NCI-H510A treated with DMSO at 0.1 percent for 48 hours (cell line): ENCODE measurements around the gene DLD.
"Not testable (repeated sequence)": the region's sequence is repeated elsewhere in the genome, so short reads cannot be mapped to it uniquely, and the experiment has no call there.

Experiments
- DNase-seq: peaks from one replicate; lab custom pipeline; 2025; lab: John Stamatoyannopoulos, UW

Gene DLD, protein sequence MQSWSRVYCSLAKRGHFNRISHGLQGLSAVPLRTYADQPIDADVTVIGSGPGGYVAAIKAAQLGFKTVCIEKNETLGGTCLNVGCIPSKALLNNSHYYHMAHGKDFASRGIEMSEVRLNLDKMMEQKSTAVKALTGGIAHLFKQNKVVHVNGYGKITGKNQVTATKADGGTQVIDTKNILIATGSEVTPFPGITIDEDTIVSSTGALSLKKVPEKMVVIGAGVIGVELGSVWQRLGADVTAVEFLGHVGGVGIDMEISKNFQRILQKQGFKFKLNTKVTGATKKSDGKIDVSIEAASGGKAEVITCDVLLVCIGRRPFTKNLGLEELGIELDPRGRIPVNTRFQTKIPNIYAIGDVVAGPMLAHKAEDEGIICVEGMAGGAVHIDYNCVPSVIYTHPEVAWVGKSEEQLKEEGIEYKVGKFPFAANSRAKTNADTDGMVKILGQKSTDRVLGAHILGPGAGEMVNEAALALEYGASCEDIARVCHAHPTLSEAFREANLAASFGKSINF

DNA sequence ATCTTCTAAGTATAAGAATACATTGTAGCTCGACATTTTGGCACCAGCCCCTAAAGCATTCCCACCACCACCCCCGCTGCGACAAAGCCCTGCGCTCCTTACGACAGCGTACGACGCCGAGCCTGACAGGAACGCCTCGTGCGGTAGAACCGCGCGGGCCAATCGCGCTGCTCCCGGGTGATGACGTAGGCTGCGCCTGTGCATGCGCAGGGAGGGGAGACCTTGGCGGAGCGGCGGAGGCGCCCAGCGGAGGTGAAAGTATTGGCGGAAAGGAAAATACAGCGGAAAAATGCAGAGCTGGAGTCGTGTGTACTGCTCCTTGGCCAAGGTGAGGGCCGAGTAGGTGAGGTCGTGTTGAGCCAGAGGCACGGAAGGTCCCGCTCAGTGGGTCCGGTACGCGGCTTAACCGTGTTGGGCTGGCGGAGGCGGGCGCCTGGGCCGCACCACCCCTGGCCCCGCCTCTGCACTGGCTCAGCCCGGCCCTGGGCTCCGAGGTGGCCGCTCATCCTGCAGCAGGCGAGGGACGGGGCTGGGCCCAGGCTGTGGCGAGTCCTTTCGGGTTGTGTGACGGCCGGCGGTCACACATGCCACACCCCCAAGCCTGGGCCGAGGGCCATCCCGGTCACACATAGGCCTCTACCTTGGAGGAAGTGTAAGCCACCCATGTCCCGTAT, at the start of gene DLD:
TSS of gene DLD (plus strand) at position 222 of the 674 bp plus-strand sequence. CDS start at position 290, 68 bp downstream.
- DNase-seq: peak; percentile 77

DNA sequence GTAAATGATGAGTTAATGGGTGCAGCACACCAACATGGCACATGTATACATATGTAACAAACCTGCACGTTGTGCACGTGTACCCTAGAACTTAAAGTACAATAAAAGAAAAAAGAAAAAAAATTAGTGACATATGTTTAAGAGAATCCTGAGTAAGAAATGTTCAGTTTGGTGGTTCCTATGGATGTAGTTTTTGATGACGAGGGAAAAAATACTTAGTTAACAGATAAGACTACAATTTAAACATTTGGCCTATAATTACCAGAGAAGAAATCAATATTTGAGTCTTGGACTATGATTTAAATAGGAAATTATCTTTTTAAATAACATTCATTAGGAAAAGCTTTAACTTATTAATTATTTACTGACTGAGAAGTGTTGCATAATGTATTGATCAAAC, 48.8 kb upstream of the DLD start:
- no peak for DNase-seq

DNA sequence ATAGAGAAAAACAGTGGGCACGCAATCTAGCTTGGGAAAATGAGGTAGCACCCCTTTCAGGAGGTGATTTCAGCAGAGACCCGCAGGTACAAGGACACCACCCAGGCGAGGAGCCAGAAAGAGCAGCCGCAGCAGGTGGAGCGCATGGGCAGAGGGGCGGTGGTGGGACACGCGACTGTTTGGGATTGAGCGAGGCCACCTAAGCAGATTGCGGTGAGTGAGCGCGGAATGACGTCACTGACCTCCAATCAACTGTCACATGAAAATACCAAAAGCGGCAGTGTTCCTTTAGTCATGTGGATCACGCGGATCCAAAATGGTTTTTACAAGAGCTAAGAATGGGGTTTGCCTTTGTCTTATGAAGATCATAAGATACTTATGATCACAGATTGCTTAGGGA, 47.8 kb upstream of the DLD start:
- no peak for DNase-seq

DNA sequence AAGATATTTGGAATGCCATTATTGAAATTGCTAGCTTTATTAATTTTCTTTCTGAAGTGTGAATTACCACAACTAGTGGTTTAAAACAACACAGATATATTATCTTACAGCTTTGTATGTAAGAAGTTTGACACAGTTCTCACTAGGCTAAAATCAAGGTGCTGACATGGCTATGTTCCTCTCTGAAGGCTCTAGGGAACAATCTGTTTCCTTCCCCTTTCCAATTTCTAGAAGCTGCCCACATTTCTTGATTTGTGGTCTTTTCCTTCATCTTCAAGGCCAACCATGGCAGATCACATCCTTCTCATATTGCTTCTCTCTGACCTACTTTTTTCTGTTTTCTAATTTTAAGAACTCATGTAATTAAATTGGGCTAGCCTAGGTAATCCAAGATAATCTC, 44.7 kb upstream of the DLD start:
- no peak for DNase-seq

DNA sequence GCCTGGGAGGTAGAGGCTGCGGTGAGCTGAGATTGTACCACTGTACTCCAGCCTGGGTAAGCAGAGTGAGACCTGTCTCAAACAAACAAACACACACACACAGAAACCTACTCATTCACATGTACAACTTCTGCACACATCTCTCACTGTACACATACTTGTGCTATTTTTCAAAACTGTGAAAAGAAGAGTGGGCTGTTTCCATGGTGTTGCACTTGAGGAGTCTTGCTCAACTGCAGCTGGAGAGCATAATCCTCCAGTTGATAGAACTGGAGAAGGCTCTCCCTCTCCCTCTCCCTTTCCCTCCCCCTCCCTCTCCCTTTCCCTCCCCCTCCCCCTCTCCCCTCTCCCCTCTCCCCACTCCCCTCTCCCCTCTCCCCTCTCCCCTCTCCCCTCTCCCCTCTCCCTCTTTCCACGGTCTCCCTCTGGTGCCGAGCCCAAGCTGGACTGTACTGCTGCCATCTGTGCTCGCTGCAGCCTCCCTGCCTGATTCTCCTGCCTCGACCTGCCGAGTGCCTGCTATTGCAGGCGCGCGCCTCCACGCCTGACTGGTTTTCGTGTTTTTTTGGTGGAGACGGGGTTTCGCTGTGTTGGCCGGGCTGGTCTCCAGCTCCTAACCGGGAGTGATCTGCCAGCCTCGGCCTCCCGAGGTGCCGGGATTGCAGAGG, 43.7 kb upstream of the DLD start:
- DNase-seq: no peak

DNA sequence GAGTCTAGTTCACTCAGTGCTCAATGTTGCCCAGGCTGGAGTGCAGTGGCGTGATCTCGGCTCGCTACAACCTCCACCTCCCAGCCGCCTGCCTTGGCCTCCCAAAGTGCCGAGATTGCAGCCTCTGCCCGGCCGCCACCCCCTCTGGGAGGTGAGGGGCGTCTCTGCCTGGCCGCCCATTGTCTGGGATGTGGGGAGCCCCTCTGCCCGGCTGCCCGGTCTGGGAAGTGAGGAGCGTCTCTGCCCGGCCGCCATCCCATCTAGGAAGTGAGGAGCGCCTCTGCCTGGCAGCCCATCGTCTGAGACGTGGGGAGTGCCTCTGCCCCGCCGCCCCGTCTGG, 43.2 kb upstream of the DLD start:
- not testable (repeated sequence) for DNase-seq

DNA sequence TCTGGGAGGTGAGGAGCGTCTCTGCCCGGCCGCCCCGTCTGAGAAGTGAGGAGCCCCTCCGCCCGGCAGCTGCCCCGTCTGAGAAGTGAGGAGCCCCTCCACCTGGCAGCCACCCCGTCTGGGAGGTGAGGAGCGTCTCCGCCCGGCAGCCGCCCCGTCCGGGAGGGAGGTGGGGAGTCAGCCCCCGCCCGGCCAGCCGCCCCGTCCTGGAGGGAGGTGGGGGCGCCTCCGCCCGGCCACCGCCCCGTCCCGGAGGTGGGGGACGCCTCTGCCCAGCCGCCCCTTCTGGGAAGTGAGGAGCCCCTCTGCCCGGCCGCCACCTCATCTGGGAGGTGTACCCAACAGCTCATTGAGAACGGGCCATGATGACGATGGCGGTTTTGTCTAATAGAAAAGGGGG, 42.8 kb upstream of the DLD start:
- not testable (repeated sequence) for DNase-seq

DNA sequence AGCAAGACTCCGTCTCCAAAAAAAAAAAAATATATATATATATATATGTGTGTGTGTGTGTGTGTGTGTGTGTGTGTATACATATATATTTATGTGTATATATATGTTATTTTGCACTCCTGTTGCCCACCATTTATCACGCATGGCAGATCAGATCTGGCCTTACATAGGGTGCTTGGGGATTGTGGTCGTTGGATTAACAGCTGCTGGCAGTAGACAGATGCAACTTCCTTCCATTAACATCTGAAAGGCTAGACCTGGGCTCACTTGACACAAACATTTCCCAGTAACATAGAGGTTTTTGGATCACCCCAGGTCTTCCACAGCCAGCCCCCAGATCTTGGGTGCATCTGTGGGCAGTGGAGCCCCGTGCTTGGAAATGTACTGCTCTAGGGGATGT, 40.8 kb upstream of the DLD start:
- no peak for DNase-seq

DNA sequence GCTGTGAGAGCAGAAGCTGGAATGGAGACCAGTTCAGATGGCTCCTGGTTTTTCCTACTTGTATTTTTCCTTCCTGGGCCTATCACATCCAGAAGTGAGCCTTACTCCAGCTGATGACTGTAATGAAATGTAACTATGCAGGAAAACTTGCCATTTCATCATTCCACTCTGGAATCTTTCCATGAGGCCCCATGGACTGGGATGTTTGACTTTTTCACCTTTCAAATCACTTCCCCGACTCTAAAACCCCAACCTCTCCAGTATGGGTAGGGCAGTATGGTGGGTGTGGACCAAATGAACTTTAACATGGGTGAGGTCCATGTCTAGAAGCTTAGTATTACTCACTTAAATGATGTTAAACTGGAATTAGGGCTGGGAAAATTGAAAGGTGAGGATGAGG, 40.3 kb upstream of the DLD start:
- no peak for DNase-seq

DNA sequence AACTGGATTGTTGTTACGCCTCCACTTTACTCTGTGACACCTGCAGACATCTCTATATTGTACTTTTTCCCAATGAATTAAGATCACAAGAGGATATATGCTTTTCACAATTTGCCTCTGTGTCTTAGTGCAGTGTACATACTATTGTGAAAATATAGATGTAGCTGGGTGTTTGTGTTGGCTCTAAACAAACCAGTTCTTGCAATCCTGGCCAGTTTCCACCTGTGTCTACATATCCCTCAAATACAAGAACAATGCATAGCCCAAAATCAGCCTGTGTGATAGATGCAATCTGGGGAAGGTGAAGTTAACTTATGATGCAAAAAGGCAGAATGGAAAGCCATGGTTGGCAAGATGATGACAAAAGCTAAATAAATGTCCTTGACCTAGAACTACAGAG, 36.5 kb upstream of the DLD start:
- no peak for DNase-seq

DNA sequence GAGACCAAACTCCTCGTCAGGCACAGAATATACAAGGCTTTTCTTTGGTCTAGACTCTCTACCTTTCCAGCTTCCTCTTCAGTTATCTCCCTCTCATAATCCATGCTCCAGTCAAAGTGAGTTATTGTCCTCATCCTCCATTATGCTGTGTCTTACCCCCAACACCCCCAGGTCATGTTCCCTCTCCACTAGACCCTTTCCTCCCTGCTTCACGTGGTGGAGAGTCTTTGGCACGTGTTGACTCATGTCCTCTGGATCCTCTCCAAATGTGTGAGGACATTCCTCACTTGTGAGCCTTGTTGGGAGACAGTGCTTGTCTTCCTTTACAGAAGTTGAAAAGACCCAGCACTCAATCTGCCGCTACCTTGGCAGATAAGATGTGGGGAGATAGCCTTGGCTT, 36.0 kb upstream of the DLD start:
- no peak for DNase-seq

DNA sequence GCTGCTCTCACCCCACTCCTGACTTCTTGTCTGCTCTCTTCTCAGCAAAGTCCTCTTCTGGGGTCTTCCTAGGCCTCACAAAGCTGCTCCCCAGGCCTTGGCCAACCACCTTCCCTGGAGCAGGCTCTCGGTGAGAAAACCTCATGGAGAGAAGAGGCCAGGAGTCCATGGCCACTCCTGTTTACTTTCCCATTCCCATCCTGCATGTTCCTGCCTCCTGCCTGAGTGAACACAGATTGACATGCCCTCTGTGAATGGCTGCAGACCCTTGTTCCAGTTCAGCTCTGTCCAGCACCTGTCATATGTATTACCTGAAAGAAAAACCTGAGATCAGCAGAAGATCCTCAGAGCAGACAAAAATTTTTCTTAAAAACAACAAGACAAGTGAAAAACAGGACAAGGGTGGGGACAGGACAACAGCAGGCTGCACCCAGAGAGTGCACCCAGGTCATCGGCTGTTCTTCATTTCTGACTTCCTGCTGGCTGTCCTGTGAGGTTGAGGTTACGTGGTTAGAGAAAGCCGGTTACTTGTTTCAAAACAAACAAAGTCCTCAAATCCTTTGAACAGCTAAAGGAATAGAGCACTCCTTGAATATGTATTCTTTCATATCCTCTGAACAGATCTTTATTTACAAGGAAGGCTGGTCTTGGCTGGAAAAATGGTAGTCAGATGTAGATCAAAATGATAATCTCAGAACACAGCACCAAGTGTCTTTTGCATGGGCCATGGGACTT, 34.0 kb upstream of the DLD start:
- no peak for DNase-seq

DNA sequence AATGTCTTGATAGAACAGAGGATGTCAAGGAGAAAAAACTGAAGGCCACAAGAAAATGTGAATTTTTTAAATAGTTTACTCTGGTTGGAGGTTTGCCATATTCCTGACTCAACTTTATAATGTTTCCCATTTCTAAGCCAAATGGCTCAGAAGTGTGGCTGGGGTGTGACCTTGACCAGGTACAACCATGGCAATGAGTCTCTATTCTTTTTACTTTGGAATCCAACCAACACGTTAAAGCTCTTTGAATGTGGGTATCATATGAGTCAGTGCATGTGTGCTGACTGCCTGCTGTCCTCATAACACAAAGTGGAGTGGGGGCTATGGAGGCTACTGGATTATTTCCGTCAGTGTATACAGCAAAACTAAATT, 33.5 kb upstream of the DLD start:
- no peak for DNase-seq

DNA sequence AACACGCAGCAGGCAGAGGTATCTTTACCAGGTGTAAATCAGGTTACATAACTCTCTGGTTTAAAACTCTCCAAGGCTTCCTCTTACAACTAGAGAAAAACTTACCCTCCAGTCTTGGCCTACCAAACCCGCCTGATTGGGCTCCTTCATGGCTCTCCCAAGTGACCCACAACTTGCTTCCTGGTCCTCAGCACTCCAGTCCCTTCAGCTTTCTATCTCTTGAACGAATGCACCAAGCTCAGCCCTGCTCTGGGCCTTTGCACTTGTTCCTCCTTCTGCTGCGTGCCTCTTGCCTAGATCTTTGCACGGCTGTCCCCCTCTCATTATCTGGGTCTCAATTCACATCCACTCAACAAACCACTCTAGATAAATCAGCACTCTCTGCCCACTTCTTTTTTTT, 32.7 kb upstream of the DLD start:
- DNase-seq: no peak

DNA sequence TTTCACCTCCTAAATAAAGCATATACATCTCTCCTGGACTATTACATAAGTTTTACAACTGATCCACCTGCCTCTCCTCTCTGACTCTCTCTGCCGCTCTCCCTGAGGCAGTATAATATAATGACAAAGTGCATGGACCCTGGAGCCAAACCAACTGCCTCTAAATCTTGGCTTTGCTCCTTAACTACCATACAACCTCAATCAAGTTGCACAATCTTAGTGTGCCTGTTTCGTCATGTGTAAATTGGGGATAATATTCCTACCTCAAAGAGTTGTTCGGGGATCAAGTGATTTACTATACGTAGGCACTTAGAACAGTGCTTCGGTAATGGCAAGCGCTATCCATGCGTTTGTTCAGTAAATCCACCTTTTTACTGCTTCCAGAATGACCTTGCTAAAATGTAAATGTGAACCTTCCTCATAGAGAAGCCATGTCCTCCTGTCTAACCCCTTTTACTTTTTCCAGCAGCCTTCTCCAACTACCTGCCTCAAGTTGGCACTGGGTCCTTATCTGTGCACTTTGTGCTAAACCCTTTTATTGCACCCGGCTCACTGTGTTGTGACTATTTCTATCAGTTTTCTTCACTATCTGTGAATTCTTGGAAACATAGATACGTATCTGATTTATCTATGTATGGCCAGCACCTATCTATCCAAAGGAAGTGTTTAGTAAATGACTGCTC, 30.6 kb upstream of the DLD start:
- no peak for DNase-seq

DNA sequence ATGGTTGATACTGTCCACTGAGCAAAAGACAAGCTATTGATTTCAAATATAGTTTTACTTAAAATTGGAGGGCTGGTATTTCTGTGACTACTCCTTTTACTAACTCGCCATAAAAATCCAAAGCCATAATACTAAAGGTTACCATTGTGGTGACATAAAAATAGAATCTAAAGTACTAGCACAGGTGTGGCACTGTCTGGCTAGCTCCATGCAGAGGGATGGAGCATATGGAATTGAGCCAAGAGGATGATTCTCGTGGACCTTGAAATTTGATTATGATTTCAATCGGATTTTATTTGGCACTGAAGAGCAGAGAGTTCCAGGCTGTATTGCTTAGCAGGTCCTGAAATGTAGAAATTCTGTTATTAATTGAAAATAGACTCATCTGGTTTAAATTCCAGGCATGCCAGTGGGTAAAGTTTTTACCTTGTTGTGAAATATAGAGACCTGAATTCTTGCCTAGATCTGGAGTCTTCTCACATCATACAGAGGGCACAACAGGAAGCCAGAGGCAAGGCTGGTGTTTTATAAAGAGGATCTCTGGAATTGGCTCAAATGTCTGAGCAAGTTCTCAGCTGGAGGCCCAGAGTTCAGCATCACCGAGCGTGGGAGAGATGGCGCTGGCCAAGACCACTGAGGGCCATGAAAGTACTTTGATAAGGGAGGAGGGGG, 29.9 kb upstream of the DLD start:
- DNase-seq: no peak

DNA sequence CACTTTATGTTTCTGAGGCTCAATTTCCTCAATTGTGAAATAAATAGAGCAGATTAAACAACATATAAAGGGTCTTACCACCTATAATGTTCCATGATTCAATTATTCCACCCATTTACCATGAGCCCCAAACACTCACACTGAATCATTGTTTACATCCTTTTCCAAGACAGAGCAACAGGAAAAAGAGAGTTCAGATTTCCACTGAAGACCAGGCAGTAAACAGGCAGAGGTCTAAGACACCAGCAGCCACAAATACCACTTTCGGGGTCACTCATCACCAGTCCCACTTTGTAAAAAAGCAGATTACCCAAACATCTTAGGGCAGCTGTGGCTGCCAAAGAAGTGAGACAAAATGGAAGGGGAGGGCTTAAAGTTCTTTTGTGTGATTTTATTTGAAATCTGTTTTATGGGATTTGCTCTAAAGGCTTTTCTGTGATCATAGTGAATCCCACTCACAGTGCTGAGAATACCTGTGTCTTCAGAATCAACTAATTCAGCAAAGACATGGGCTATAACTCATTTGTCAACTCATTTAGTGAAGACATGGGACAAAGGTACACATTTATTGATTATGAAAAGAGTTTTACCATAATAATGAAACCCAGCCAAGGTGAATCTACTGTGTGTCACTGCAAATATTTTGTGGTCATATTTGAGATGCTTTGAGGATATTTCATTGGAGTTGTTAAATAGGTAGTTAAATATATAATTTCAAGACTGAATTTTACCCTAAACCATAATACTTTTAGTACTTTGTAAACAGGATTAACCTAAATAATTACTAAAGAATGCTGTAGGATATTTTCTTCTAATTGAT, 24.8 kb upstream of the DLD start:
- no peak for DNase-seq

DNA sequence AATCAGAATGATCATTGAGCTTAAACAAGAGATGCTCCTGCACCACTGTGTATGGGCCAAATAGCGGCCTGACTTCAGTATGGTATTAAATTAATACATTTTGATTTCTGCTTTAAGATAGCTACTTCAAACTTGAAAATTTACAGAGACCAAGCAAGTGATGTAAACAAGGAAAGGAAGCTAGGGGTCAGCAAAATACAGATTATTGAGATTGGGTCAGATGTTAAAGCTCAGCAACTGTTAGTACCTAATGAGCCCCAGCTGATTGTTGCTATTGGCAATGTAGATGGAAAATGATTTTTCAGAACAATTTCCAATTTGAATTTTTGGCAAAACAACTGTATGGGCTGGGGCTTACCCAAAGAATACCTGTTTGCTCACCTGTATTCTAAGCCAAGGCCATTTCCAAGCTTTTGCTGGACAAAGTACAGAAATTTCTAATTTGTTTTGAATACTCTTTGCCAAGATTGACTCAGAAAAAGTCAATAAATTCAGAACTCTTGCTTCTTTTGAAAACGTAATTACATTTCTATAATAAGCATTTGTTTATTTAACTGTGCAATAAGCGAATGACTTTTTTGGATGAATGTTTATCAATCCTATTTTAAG, 23.0 kb upstream of the DLD start:
- DNase-seq: no peak

DNA sequence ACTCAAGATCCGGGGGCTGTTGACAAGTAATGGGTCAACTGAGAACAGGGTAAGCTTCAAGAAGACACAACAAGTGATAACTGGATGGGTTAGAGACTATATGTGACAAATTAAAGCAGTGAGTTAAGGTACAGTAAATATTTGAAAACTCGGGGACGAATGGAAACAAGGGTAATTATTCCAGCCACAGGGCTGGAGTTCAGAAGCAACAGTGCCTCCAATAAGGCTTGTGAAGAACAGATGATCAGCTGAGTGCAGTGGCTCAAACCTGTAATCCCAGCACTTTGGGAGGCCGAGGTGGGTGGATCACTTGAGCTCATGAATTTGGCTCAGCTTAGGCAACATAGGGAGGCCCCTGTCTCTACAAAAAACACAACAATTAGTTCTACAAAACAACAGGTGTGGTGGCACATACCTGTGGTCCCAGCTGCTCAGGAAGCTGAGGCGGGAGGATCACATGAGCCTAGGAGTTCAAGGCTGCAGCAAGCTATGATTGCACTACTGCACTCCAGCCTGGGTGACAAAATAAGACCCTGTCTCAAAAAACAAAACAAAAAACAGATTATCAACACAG, 20.5 kb upstream of the DLD start:
- no peak for DNase-seq

DNA sequence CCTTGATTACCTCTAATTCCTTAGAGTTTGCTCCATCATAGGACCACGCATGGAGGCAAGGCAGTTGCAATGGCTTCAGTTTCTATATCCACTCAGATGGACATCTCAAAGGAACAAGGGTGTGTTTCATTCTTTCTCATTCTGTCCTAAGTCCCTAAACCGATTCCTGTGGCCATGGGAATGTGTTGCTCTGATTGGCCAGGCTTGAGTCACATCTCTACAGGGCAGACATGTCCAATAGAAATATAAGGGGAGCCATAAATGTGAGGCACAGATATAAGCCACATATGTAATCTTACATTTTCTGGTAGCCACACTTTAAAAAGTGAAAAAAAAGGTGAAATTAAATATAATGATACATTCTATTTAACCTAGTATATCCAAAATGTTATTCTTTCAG, 16.9 kb upstream of the DLD start:
- DNase-seq: no peak
